Neural progenitor cell (in vitro differentiated cells): ENCODE measurements around the gene TRIM32. TPM values are rescaled to one million over a fixed set of nuclear protein-coding genes. Genes with fewer than 3 reads are reported as not detected.

Experiments
- DNase-seq: peaks from one replicate; pipeline ENCODE4 v3.0.0-alpha.2; 2016; ENCODE audit warnings: low spot score
- H2AFZ ChIP-seq: fragments of 200-600 bp; sonication (generic); replicated peaks from 2 replicates; pipeline ENCODE4 v1.6.1; 2016; ENCODE audit warnings: antibody characterized with exemption
- H3F3A ChIP-seq: fragments of 200-600 bp; sonication (generic); 2 replicates; pipeline ENCODE4 v1.6.1; 2016; ENCODE audit warnings: antibody characterized with exemption, low read depth
- H3K27ac ChIP-seq: fragments of 200-600 bp; sonication (generic); 2 replicates; pipeline ENCODE4 v1.5.1; 2016; ENCODE audit warnings: mild to moderate bottlenecking
- H3K27me3 ChIP-seq: fragments of 200-600 bp; sonication (generic); 2 replicates; pipeline ENCODE4 v1.6.1; 2016; ENCODE audit warnings: mild to moderate bottlenecking, moderate library complexity
- H3K36me3 ChIP-seq: fragments of 200-600 bp; sonication (generic); 2 replicates; pipeline ENCODE4 v1.5.1; 2016
- H3K4me1 ChIP-seq: fragments of 200-600 bp; sonication (generic); 2 replicates; pipeline ENCODE4 v1.6.1; 2016; ENCODE audit warnings: mixed run types
- H3K4me2 ChIP-seq: fragments of 200-600 bp; sonication (generic); 2 replicates; pipeline ENCODE4 v1.6.1; 2016
- H3K4me3 ChIP-seq: fragments of 200-600 bp; sonication (generic); 2 replicates; pipeline ENCODE4 v1.5.1; 2016
- H3K79me2 ChIP-seq: fragments of 200-600 bp; sonication (generic); 2 replicates; pipeline ENCODE4 v1.6.1; 2016; ENCODE audit warnings: low read depth
- H3K9ac ChIP-seq: fragments of 200-600 bp; sonication (generic); 2 replicates; pipeline ENCODE4 v1.6.1; 2016
- H3K9me3 ChIP-seq: fragments of 200-600 bp; sonication (generic); 2 replicates; pipeline ENCODE4 v1.5.1; 2016; ENCODE audit warnings: low read depth
- H4K20me1 ChIP-seq: fragments of 200-600 bp; sonication (generic); 2 replicates; pipeline ENCODE4 v1.6.1; 2016; ENCODE audit warnings: low read depth
- H3K27ac Mint-ChIP-seq: 3 replicates; pipeline ENCODE4 v1.8.0; 2021; ENCODE audit warnings: mixed read lengths
- H3K27me3 Mint-ChIP-seq: 2 replicates; pipeline ENCODE4 v1.8.0; 2022; ENCODE audit warnings: low read depth, mild to moderate bottlenecking, inconsistent platforms, moderate library complexity, mixed read lengths; ENCODE audit not compliant: insufficient read depth
- H3K36me3 Mint-ChIP-seq: 3 replicates; pipeline ENCODE4 v1.8.0; 2021; ENCODE audit warnings: mixed read lengths
- H3K4me1 Mint-ChIP-seq: 3 replicates; pipeline ENCODE4 v1.8.0; 2021; ENCODE audit warnings: mixed read lengths
- H3K4me3 Mint-ChIP-seq: 3 replicates; pipeline ENCODE4 v1.8.0; 2021; ENCODE audit warnings: mild to moderate bottlenecking, moderate library complexity, mixed read lengths
- H3K9me3 Mint-ChIP-seq: 3 replicates; pipeline ENCODE4 v1.8.0; 2020; ENCODE audit warnings: mixed read lengths
- EZH2 ChIP-seq: fragments of 200-600 bp; sonication (generic); IDR thresholded peaks from 2 replicates; pipeline ENCODE4 v1.6.1; 2017; ENCODE audit warnings: antibody characterized with exemption, mild to moderate bottlenecking, moderate library complexity
- EZH2phosphoT487 ChIP-seq: fragments of 200-600 bp; sonication (generic); IDR thresholded peaks from 2 replicates; pipeline ENCODE4 v1.6.1; 2017; ENCODE audit warnings: antibody characterized with exemption
- total RNA-seq: library from RNA; depleted of rRNA; stranded (reverse); fragments of >200 nt; gene quantifications from 2 replicates; pipeline ENCODE4 v1.2.3, GENCODE V29; 2015; ENCODE audit warnings: low replicate concordance
- TF ChIP-seq, protein P1 (sequence below): fragments of 200-600 bp; sonication (generic); IDR thresholded peaks from 2 replicates; pipeline ENCODE4 v1.5.1; 2017; ENCODE audit warnings: antibody characterized with exemption, mild to moderate bottlenecking

The TRIM32 gene
- total RNA-seq, 1 donor from 2014 or later: 16.3 TPM

DNA sequence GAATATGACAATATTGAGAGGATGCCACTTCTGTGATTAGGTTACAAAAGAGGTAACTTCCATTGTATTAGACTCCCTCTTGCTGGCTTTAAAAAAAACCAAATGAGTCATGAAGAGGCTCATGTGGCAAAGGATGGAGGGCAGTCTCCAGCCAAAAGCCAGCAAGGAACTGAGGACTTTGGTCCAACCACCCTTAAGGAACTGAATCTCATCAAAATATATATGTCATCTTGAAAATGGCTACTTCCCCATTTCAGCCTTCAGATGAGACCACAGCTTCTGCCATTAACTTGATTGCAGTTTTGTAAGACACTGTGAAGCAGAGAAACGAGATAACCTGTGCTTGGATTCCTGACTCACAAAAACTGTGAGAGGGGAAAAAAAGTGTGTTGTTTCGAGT lies 15.5 kb upstream of the TRIM32 start:
- Histone ChIP-seq H3K9ac (no peak overlapping the region), H3K27me3 (no peaks in the 10 kb centered on the region), H2AFZ (no peak overlapping the region), H3K4me3 (no peak overlapping the region), H3K4me2 (no peak overlapping the region), H3K79me2 (no peaks in the 10 kb centered on the region), H3K9me3 (peaks cover 4% of the 10 kb centered on the region), H3K36me3 (no peaks in the 10 kb centered on the region), H3K27ac (no peak overlapping the region), H3F3A (no peaks in the 10 kb centered on the region), H4K20me1 (no peaks in the 10 kb centered on the region), H3K4me1 (no peaks in the 10 kb centered on the region)
- no peak for DNase-seq
- Mint-ChIP-seq H3K27me3 (no peaks in the 10 kb centered on the region), H3K36me3 (peaks cover 2% of the 10 kb centered on the region), H3K27ac (no peak overlapping the region), H3K4me3 (no peak overlapping the region), H3K9me3 (peaks cover 19% of the 10 kb centered on the region), H3K4me1 (peaks cover 11% of the 10 kb centered on the region)
- TF ChIP-seq EZH2phosphoT487 (no peak), EZH2 (no peak)
- TF ChIP-seq, protein P1, sequence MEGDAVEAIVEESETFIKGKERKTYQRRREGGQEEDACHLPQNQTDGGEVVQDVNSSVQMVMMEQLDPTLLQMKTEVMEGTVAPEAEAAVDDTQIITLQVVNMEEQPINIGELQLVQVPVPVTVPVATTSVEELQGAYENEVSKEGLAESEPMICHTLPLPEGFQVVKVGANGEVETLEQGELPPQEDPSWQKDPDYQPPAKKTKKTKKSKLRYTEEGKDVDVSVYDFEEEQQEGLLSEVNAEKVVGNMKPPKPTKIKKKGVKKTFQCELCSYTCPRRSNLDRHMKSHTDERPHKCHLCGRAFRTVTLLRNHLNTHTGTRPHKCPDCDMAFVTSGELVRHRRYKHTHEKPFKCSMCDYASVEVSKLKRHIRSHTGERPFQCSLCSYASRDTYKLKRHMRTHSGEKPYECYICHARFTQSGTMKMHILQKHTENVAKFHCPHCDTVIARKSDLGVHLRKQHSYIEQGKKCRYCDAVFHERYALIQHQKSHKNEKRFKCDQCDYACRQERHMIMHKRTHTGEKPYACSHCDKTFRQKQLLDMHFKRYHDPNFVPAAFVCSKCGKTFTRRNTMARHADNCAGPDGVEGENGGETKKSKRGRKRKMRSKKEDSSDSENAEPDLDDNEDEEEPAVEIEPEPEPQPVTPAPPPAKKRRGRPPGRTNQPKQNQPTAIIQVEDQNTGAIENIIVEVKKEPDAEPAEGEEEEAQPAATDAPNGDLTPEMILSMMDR: no peak

GRCh38 chr9:116673375-116673774 lies 13.7 kb upstream of the TRIM32 start:
- no peak overlapping the region for H3K27ac Mint-ChIP-seq
- Histone ChIP-seq H3F3A (no peaks in the 10 kb centered on the region), H3K4me2 (no peak overlapping the region), H3K79me2 (no peaks in the 10 kb centered on the region), H3K36me3 (no peaks in the 10 kb centered on the region), H2AFZ (no peak overlapping the region), H3K27ac (no peak overlapping the region), H3K27me3 (no peaks in the 10 kb centered on the region), H3K4me3 (no peak overlapping the region), H3K9me3 (peaks cover 4% of the 10 kb centered on the region), H4K20me1 (no peaks in the 10 kb centered on the region), H3K4me1 (no peaks in the 10 kb centered on the region), H3K9ac (no peak overlapping the region)
- H3K4me1 Mint-ChIP-seq: peaks cover 11% of the 10 kb centered on the region
- H3K4me3 Mint-ChIP-seq: no peak overlapping the region
- TF ChIP-seq EZH2phosphoT487 (no peak), EZH2 (no peak)
- TF ChIP-seq, protein P1: no peak
- peaks cover 19% of the 10 kb centered on the region for H3K9me3 Mint-ChIP-seq
- H3K27me3 Mint-ChIP-seq: no peaks in the 10 kb centered on the region
- H3K36me3 Mint-ChIP-seq: peaks cover 2% of the 10 kb centered on the region
- DNase-seq: no peak

DNA sequence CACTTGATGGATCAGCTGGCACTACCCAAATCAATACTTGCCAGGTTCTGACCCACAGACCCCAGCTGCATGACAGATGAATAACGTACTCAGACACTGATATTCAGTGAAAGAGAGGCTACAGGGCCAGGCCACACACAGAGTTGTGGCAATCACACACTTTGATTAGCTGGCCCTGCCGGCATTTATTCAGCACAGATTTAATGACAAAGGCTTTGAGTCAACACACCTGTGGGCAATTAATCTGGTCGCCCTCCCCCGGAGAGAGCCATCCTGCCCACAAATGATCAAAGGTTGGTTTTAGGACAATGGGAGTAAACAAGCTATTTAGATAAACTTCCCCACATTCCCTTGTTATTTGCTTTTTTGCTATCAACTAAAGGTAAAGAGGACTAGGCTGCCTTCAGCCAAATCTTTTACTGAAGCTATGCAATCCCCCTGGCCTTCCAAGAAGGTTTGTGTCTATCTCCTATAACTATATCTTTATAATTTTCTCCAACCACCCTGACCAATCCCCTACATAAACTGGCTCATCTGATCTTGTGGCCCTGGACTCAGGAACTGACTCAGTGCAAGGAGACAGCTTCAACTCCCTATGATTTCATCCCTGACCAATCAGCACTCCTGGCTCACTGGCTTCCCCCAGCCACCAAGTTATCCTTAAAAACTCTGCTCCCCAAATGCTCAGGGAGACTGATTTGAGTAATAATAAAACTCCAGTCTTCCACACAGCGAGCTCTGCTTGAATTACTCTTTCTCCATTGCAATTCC lies 12.7 kb upstream of the TRIM32 start:
- no peak for DNase-seq
- Histone ChIP-seq H3K4me1 (no peaks in the 10 kb centered on the region), H3K4me3 (no peak overlapping the region), H3K9ac (no peak overlapping the region), H3K9me3 (peaks cover 4% of the 10 kb centered on the region), H3K27ac (no peak overlapping the region), H3K36me3 (no peaks in the 10 kb centered on the region), H3K27me3 (no peaks in the 10 kb centered on the region), H3K79me2 (no peaks in the 10 kb centered on the region), H3K4me2 (no peak overlapping the region), H2AFZ (no peak overlapping the region), H3F3A (no peaks in the 10 kb centered on the region), H4K20me1 (no peaks in the 10 kb centered on the region)
- TF ChIP-seq EZH2: no peak
- TF ChIP-seq, protein P1: no peak
- TF ChIP-seq EZH2phosphoT487: no peak
- peaks cover 19% of the 10 kb centered on the region for H3K9me3 Mint-ChIP-seq
- H3K4me1 Mint-ChIP-seq: peaks cover 11% of the 10 kb centered on the region
- peaks cover 2% of the 10 kb centered on the region for H3K36me3 Mint-ChIP-seq
- no peak overlapping the region for H3K4me3 Mint-ChIP-seq
- no peaks in the 10 kb centered on the region for H3K27me3 Mint-ChIP-seq
- no peak overlapping the region for H3K27ac Mint-ChIP-seq
